Ascending aorta (tissue), 2 donors: Measurements from ENCODE around the gene ABCA4. TPM values are rescaled to one million over a fixed set of nuclear protein-coding genes. Genes with fewer than 3 reads are reported as not detected.

Source experiments
- DNase-seq, 2 donors: peaks; one replicate each; pipeline ENCODE4 v3.0.0-alpha.2; 2019; ENCODE audit warnings: low spot score in 2 of 2
- H3K27ac ChIP-seq, 2 donors: fragments of 200-600 bp; sonication (generic); one replicate each; pipeline ENCODE4 v1.5.1; 2016 to 2017; ENCODE audit warnings: mild to moderate bottlenecking in 1 of 2
- H3K27me3 ChIP-seq: fragments of 200-600 bp; sonication (generic); one replicate; pipeline ENCODE4 v1.5.1; 2017
- H3K36me3 ChIP-seq, 2 donors: fragments of 200-600 bp; sonication (generic); one replicate each; pipeline ENCODE4 v1.5.1; 2016
- H3K4me1 ChIP-seq, 2 donors: fragments of 200-600 bp; sonication (generic); one replicate each; pipeline ENCODE4 v1.5.1; 2016 to 2017; ENCODE audit warnings: mild to moderate bottlenecking in 1 of 2
- H3K4me3 ChIP-seq, 2 donors: fragments of 200-600 bp; sonication (generic); one replicate each; pipeline ENCODE4 v1.5.1; 2016 to 2017; ENCODE audit warnings: mild to moderate bottlenecking in 1 of 2
- H3K9me3 ChIP-seq, 2 donors: fragments of 200-600 bp; sonication (generic); one replicate each; pipeline ENCODE4 v1.5.1; 2016
- CTCF ChIP-seq, 3 experiments: fragments of 200-600 bp in 2 of 3; fragments of 450-650 bp in 1 of 3; sonication (generic) in 2 of 3; IDR thresholded peaks; one replicate each; pipeline ENCODE4 v1.5.1; 2016 to 2019; ENCODE audit warnings: antibody characterized with exemption in 3 of 3, mild to moderate bottlenecking in 1 of 3, moderate library complexity in 1 of 3
- intact Hi-C: fragments of 100-400 bp; cut with DNase I; formaldehyde crosslinking; loops from one replicate; pipeline ENCODE4 v1.15.1; 2023
- total RNA-seq: library from RNA; depleted of rRNA; stranded (reverse); fragments of >200 nt; gene quantifications from one replicate; pipeline ENCODE4 v1.1.0, GENCODE V29; 2016

Gene ABCA4
- total RNA-seq, 1 donor from 2014 or later = not detected

- DNase-seq = peak in 1 of 2 donors; percentile 55
- Histone ChIP-seq H3K9me3 (no peaks in the 10 kb centered on the region), H3K27ac (no peak overlapping the region), H3K27me3 (no peaks in the 10 kb centered on the region), H3K4me1 (no peaks in the 10 kb centered on the region), H3K36me3 (no peaks in the 10 kb centered on the region), H3K4me3 (no peak overlapping the region)
- intact Hi-C loops = loop anchor here (5.0 kb wide), 1 partner anchor 46 kb away; no protein-coding TSS in a partner anchor
- no peak for TF ChIP-seq CTCF (IDR thresholded peaks at IDR 0.05)
Observed at GRCh38 chr1:94118013-94118412, 2.9 kb downstream of the ABCA4 start.

GRCh38 chr1:94117259-94117851 is 3.6 kb downstream of the ABCA4 start:
- Histone ChIP-seq H3K4me3 (no peak overlapping the region), H3K9me3 (no peaks in the 10 kb centered on the region), H3K36me3 (no peaks in the 10 kb centered on the region), H3K27ac (no peak overlapping the region), H3K4me1 (no peaks in the 10 kb centered on the region), H3K27me3 (no peaks in the 10 kb centered on the region)
- TF ChIP-seq CTCF (IDR thresholded peaks at IDR 0.05) = no peak
- intact Hi-C loops = loop anchor here (5.0 kb wide), 1 partner anchor 45 kb away; no protein-coding TSS in a partner anchor
- peak in 1 of 2 donors; percentile 57 for DNase-seq

- no peaks in the 10 kb centered on the region for H3K4me1 ChIP-seq
- no peak for TF ChIP-seq CTCF (IDR thresholded peaks at IDR 0.05)
- H3K27me3 ChIP-seq = no peaks in the 10 kb centered on the region
- H3K9me3 ChIP-seq = no peaks in the 10 kb centered on the region
- H3K36me3 ChIP-seq = no peaks in the 10 kb centered on the region
- peak in 1 of 2 donors; percentile 40 for DNase-seq
- no peak overlapping the region for H3K27ac ChIP-seq
- no peak overlapping the region for H3K4me3 ChIP-seq
- intact Hi-C loops = loop anchor here (5.0 kb wide), 1 partner anchor 44 kb away; no protein-coding TSS in a partner anchor
Observed at GRCh38 chr1:94115900-94116436, 5.0 kb downstream of the ABCA4 start.

- no peaks in the 10 kb centered on the region for H3K9me3 ChIP-seq
- no peak overlapping the region for H3K27ac ChIP-seq
- no peaks in the 10 kb centered on the region for H3K36me3 ChIP-seq
- intact Hi-C loops = loop anchor here (5.0 kb wide), 1 partner anchor 43 kb away; no protein-coding TSS in a partner anchor
- no peak overlapping the region for H3K4me3 ChIP-seq
- H3K4me1 ChIP-seq = no peaks in the 10 kb centered on the region
- no peaks in the 10 kb centered on the region for H3K27me3 ChIP-seq
- DNase-seq = no peak
- TF ChIP-seq CTCF (IDR thresholded peaks at IDR 0.05) = no peak
Observed at GRCh38 chr1:94115254-94115899, 5.6 kb downstream of the ABCA4 start.

DNA sequence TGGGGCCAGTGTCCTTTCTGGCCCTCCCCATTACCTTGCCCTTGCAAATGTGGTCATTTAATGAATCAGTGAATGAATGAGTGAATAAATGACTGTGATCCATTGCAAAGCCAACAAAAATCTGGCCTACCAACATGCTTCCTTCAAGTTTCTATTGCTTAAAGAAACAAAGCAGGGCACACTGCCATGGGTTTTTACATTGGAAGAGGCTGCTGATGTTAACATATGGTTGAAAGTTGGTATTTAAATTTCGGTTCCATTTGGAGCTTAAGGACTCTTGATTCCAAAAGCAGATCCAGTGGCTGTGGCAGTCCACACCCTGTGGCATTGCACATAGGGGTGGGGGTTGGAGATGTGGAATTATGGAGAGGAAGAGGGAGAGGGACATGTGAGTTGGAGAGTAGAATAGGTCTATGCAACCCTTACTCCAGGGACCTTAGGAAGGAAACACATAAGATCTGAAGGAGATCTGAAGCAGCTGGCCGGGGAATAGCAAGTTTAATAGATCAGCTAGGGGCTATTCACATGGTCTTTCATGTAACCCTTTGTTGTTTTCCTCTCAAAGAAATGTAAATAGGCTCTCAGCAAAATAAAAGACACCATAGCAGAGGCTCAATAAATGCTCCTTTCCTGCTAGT is 7.2 kb downstream of the ABCA4 start:
- intact Hi-C loops = no loop called here
- H3K4me3 ChIP-seq = no peak overlapping the region
- H3K27ac ChIP-seq = no peak overlapping the region
- H3K9me3 ChIP-seq = no peaks in the 10 kb centered on the region
- H3K4me1 ChIP-seq = no peaks in the 10 kb centered on the region
- TF ChIP-seq CTCF (IDR thresholded peaks at IDR 0.05) = no peak
- peak in 1 of 2 donors; percentile 11 for DNase-seq
- no peaks in the 10 kb centered on the region for H3K36me3 ChIP-seq
- H3K27me3 ChIP-seq = no peaks in the 10 kb centered on the region
